ENCODE measurements around the gene MRPL1.

GRCh38 chr4:77859256-77859655, 3.4 kb upstream of the MRPL1 start:
- TF ChIP-seq CTCF (conservative IDR thresholded peaks at IDR 0.05; ENCODE audit: low read length) (no peak), EZH2phosphoT487 (IDR thresholded peaks at IDR 0.05; ENCODE audit: borderline replicate concordance) (no peak)
